GM23338 (cell line): ENCODE measurements around the gene PTPRN2. TPM values are rescaled to one million over a fixed set of nuclear protein-coding genes. Genes with fewer than 3 reads are reported as not detected.

ENCODE experiments used
- ATAC-seq: fragments of 200-7000 bp; cut with Tn5 transposase; 3 replicates; pipeline ENCODE4 v1.9.1; 2020
- DNase-seq: peaks from one replicate; pipeline ENCODE4 v3.0.0-alpha.2; 2015; ENCODE audit warnings: low spot score
- H2AFZ ChIP-seq: fragments of 200-600 bp; sonication (generic); 2 replicates; pipeline ENCODE4 v1.8.0; 2016; ENCODE audit warnings: antibody characterized with exemption, mild to moderate bottlenecking, moderate library complexity
- H3F3A ChIP-seq: fragments of 200-600 bp; sonication (generic); replicated peaks from 2 replicates; pipeline ENCODE4 v1.8.0; 2017; ENCODE audit warnings: antibody characterized with exemption, mixed run types, low read depth
- H3K27ac ChIP-seq: fragments of 200-600 bp; sonication (generic); 2 replicates; pipeline ENCODE4 v1.6.1; 2016; ENCODE audit warnings: low read depth
- H3K27me3 ChIP-seq: fragments of 200-600 bp; sonication (generic); 2 replicates; pipeline ENCODE4 v1.8.0; 2016; ENCODE audit warnings: mild to moderate bottlenecking, mixed run types, moderate library complexity; ENCODE audit not compliant: insufficient read depth
- H3K36me3 ChIP-seq: fragments of 200-600 bp; sonication (generic); 2 replicates; pipeline ENCODE4 v1.8.0; 2016; ENCODE audit warnings: mild to moderate bottlenecking; ENCODE audit not compliant: insufficient read depth
- H3K4me1 ChIP-seq: fragments of 200-600 bp; sonication (generic); 2 replicates; pipeline ENCODE4 v1.8.0; 2016; ENCODE audit warnings: mild to moderate bottlenecking, moderate library complexity; ENCODE audit not compliant: insufficient read depth
- H3K4me2 ChIP-seq: fragments of 200-600 bp; sonication (generic); 2 replicates; pipeline ENCODE4 v1.7.1; 2017; ENCODE audit warnings: mixed run types
- H3K4me3 ChIP-seq: fragments of 200-600 bp; sonication (generic); 2 replicates; pipeline ENCODE4 v1.6.1; 2016; ENCODE audit warnings: mixed run types
- H3K79me2 ChIP-seq: fragments of 200-600 bp; sonication (generic); replicated peaks from 2 replicates; pipeline ENCODE4 v1.8.0; 2017; ENCODE audit warnings: mild to moderate bottlenecking; ENCODE audit not compliant: insufficient read depth
- H3K9me2 ChIP-seq: fragments of 200-600 bp; sonication (generic); 2 replicates; pipeline ENCODE4 v1.8.0; 2017; ENCODE audit not compliant: insufficient read depth
- H4K20me1 ChIP-seq: fragments of 200-600 bp; sonication (generic); replicated peaks from 2 replicates; pipeline ENCODE4 v1.8.0; 2017; ENCODE audit warnings: mild to moderate bottlenecking; ENCODE audit not compliant: insufficient read depth
- H3K27ac Mint-ChIP-seq: 2 replicates; pipeline ENCODE4 v1.8.0; 2020; ENCODE audit warnings: inconsistent platforms, mild to moderate bottlenecking, moderate library complexity, mixed read lengths
- H3K27me3 Mint-ChIP-seq: 3 replicates; pipeline ENCODE4 v1.8.0; 2022; ENCODE audit warnings: low read depth, mild to moderate bottlenecking, moderate library complexity, mixed read lengths, inconsistent platforms; ENCODE audit not compliant: insufficient read depth, poor library complexity
- H3K36me3 Mint-ChIP-seq: 3 replicates; pipeline ENCODE4 v1.8.0; 2021; ENCODE audit warnings: low read depth, mild to moderate bottlenecking, inconsistent platforms, moderate library complexity, mixed read lengths
- H3K4me1 Mint-ChIP-seq: 3 replicates; pipeline ENCODE4 v1.8.0; 2020; ENCODE audit warnings: mild to moderate bottlenecking, inconsistent platforms, mixed read lengths
- H3K4me3 Mint-ChIP-seq: 3 replicates; pipeline ENCODE4 v1.8.0; 2021; ENCODE audit warnings: moderate library complexity, mild to moderate bottlenecking, inconsistent platforms, mixed read lengths
- H3K9me3 Mint-ChIP-seq: 3 replicates; pipeline ENCODE4 v1.8.0; 2020; ENCODE audit warnings: moderate library complexity, mild to moderate bottlenecking, inconsistent platforms, mixed read lengths
- CREB1 ChIP-seq: fragments of 250-450 bp; sonication (Bioruptor Pico); IDR thresholded peaks from 2 replicates; pipeline ENCODE4 v1.5.0; 2020; ENCODE audit warnings: low read depth, mild to moderate bottlenecking, moderate library complexity
- CTCF ChIP-seq, 2 experiments: fragments of 200-600 bp in 1 of 2; sonication (generic) in 1 of 2; conservative IDR thresholded peaks; 2 replicates each; pipeline versions ENCODE4 v1.5.1 to v1.6.1; 2016 to 2017; ENCODE audit warnings: antibody characterized with exemption in 2 of 2, low read depth in 2 of 2, mild to moderate bottlenecking in 2 of 2, moderate library complexity in 1 of 2
- EZH2 ChIP-seq: fragments of 200-600 bp; sonication (generic); IDR thresholded peaks from one replicate; pipeline ENCODE4 v1.8.0; 2017; ENCODE audit warnings: antibody characterized with exemption, mild to moderate bottlenecking, low read depth; ENCODE audit not compliant: unreplicated experiment
- EZH2phosphoT487 ChIP-seq: fragments of 200-600 bp; sonication (generic); IDR thresholded peaks from one replicate; pipeline ENCODE4 v1.8.1; 2018; ENCODE audit warnings: antibody characterized with exemption; ENCODE audit not compliant: unreplicated experiment
- JUNB ChIP-seq: IDR thresholded peaks from one replicate; pipeline ENCODE4 v1.6.1; 2016; ENCODE audit warnings: antibody characterized with exemption; ENCODE audit not compliant: unreplicated experiment
- NANOG ChIP-seq: IDR thresholded peaks from 2 replicates; pipeline ENCODE4 v1.6.1; 2016; ENCODE audit warnings: antibody characterized with exemption, borderline replicate concordance
- POLR2AphosphoS5 ChIP-seq: IDR thresholded peaks from 2 replicates; pipeline ENCODE4 v1.6.1; 2016; ENCODE audit warnings: antibody characterized with exemption, low read depth
- STAT1 ChIP-seq: IDR thresholded peaks from one replicate; pipeline ENCODE4 v1.6.1; 2016; ENCODE audit warnings: antibody characterized with exemption; ENCODE audit not compliant: unreplicated experiment
- ZNF114 ChIP-seq: fragments of 250-450 bp; sonication (Bioruptor Pico); IDR thresholded peaks from 2 replicates; pipeline ENCODE4 v1.5.0; 2020; ENCODE audit warnings: mild to moderate bottlenecking, moderate library complexity
- ZNF331 ChIP-seq: fragments of 250-450 bp; sonication (Bioruptor Pico); IDR thresholded peaks from 2 replicates; pipeline ENCODE4 v1.5.0; 2020; ENCODE audit warnings: low read depth, mild to moderate bottlenecking, moderate library complexity
- ZNF462 ChIP-seq: fragments of 250-450 bp; sonication (Bioruptor Pico); IDR thresholded peaks from 2 replicates; pipeline ENCODE4 v1.5.0; 2020; ENCODE audit warnings: mild to moderate bottlenecking, moderate library complexity
- polyA plus RNA-seq: library from polyadenylated mRNA; unstranded; fragments of >200 nt; fragmentation: Nextera tagmentation; extraction: Ambion mirVana; gene quantifications from 2 replicates; pipeline ENCODE4 v1.2.1, GENCODE V29; 2016
- total RNA-seq: library from RNA; depleted of rRNA; stranded (reverse); fragments of >200 nt; shearing (Covaris generic); gene quantifications from 2 replicates; pipeline ENCODE4 v1.2.3, GENCODE V29; 2014
- TF ChIP-seq, protein P1 (sequence below): IDR thresholded peaks from 2 replicates; pipeline ENCODE4 v1.6.1; 2016; ENCODE audit warnings: antibody characterized with exemption
- TF ChIP-seq, protein P2 (sequence below): IDR thresholded peaks from one replicate; pipeline ENCODE4 v1.6.1; 2018; ENCODE audit warnings: antibody characterized with exemption; ENCODE audit not compliant: unreplicated experiment

The PTPRN2 gene
- total and polyA plus RNA-seq, 2 experiments from 2014 or later: 0.87 to 4.0 TPM

- Mint-ChIP-seq H3K27ac (no peak overlapping the region), H3K27me3 (peaks cover 13% of the 10 kb centered on the region), H3K36me3 (peaks cover 40% of the 10 kb centered on the region), H3K4me3 (no peak overlapping the region), H3K9me3 (peaks cover 89% of the 10 kb centered on the region), H3K4me1 (no peaks in the 10 kb centered on the region)
- Histone ChIP-seq H3K79me2 (no peaks in the 10 kb centered on the region), H3K36me3 (no peaks in the 10 kb centered on the region), H3K27ac (no peak overlapping the region), H3K9me2 (no peaks in the 10 kb centered on the region), H3F3A (no peaks in the 10 kb centered on the region), H4K20me1 (no peaks in the 10 kb centered on the region), H3K4me2 (no peak overlapping the region), H3K4me3 (no peak overlapping the region), H3K4me1 (no peaks in the 10 kb centered on the region), H2AFZ (no peak overlapping the region), H3K27me3 (no peaks in the 10 kb centered on the region)
- ATAC-seq: no peak
- TF ChIP-seq ZNF462 (CRISPR knock-in tag) (no peak), CREB1 (CRISPR knock-in tag) (no peak), CTCF (conservative IDR thresholded peaks at IDR 0.05; ENCODE audit: low read depth in 2 of 2) (no peak), STAT1 (no peak), ZNF331 (CRISPR knock-in tag) (no peak), EZH2 (no peak), JUNB (no peak), ZNF114 (no peak), NANOG (no peak), EZH2phosphoT487 (no peak), POLR2AphosphoS5 (no peak)
- TF ChIP-seq, protein P1, sequence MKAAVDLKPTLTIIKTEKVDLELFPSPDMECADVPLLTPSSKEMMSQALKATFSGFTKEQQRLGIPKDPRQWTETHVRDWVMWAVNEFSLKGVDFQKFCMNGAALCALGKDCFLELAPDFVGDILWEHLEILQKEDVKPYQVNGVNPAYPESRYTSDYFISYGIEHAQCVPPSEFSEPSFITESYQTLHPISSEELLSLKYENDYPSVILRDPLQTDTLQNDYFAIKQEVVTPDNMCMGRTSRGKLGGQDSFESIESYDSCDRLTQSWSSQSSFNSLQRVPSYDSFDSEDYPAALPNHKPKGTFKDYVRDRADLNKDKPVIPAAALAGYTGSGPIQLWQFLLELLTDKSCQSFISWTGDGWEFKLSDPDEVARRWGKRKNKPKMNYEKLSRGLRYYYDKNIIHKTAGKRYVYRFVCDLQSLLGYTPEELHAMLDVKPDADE: no peak
- TF ChIP-seq, protein P2, sequence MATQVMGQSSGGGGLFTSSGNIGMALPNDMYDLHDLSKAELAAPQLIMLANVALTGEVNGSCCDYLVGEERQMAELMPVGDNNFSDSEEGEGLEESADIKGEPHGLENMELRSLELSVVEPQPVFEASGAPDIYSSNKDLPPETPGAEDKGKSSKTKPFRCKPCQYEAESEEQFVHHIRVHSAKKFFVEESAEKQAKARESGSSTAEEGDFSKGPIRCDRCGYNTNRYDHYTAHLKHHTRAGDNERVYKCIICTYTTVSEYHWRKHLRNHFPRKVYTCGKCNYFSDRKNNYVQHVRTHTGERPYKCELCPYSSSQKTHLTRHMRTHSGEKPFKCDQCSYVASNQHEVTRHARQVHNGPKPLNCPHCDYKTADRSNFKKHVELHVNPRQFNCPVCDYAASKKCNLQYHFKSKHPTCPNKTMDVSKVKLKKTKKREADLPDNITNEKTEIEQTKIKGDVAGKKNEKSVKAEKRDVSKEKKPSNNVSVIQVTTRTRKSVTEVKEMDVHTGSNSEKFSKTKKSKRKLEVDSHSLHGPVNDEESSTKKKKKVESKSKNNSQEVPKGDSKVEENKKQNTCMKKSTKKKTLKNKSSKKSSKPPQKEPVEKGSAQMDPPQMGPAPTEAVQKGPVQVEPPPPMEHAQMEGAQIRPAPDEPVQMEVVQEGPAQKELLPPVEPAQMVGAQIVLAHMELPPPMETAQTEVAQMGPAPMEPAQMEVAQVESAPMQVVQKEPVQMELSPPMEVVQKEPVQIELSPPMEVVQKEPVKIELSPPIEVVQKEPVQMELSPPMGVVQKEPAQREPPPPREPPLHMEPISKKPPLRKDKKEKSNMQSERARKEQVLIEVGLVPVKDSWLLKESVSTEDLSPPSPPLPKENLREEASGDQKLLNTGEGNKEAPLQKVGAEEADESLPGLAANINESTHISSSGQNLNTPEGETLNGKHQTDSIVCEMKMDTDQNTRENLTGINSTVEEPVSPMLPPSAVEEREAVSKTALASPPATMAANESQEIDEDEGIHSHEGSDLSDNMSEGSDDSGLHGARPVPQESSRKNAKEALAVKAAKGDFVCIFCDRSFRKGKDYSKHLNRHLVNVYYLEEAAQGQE: no peak
- DNase-seq: no peak
Measured at GRCh38 chr7:157995815-157996214, 591.8 kb downstream of the PTPRN2 start.
